Measurements from ENCODE around the gene MCHR1.

Gene MCHR1

GRCh38 chr22:40727964-40728615 is 48.8 kb downstream of the MCHR1 start:
- DNase-seq = no peak

- no peak for DNase-seq
Observed at GRCh38 chr22:40728731-40729189, 49.5 kb downstream of the MCHR1 start.

- DNase-seq = no peak
Observed at GRCh38 chr22:40729284-40729683, 50.0 kb downstream of the MCHR1 start.

Measured in NCI-H1417 treated with DMSO at 0.1 percent for 48 hours (cell line).